Measurements from ENCODE around the gene PROKR1. TPM values are rescaled to one million over a fixed set of nuclear protein-coding genes. Genes with fewer than 3 reads are reported as not detected.
A peak's percentile ranks its signal among the peaks of the same experiment; 100 is the strongest.
"Not testable (repeated sequence)": the region's sequence is repeated elsewhere in the genome, so short reads cannot be mapped to it uniquely, and the experiment has no call there.

Gene PROKR1
- 2.2 TPM for polyA plus RNA-seq (2013, experiment 1 of 2)
- polyA plus RNA-seq (2013, experiment 2 of 2): 2.5 TPM

- peak within 1 kb of the TSS; percentile 76 for H3K4me3 ChIP-seq (ENCODE audit: low read length)
- peak within 1 kb of the TSS; percentile 65 for H3K9ac ChIP-seq (ENCODE audit: low read depth, low read length)
- no peaks in the 10 kb centered on the region for H3K4me1 ChIP-seq (ENCODE audit: insufficient read depth, low read length)
- no peak within 1 kb of the TSS for H3K27ac ChIP-seq (ENCODE audit: low read depth, low read length)
- WGBS: under 1% methylated on average over 86 of the region's 86 CpGs
- peaks cover 41% of the 10 kb centered on the region for H3K27me3 ChIP-seq (ENCODE audit: insufficient read depth, low read length)
- H3K9me3 ChIP-seq (ENCODE audit: insufficient read depth, low read depth, low read length): no peaks in the 10 kb centered on the region
- H3K36me3 ChIP-seq (ENCODE audit: insufficient read depth, low read length): no peaks in the 10 kb centered on the region
Observed at GRCh38 chr2:68643011-68643873, at the start of gene PROKR1. PROKR1 (plus strand) TSS chr2:68643579; CDS start chr2:68645822, 2,243 bp downstream.

GRCh38 chr2:68594041-68594440, 49.3 kb upstream of the PROKR1 start:
- H3K27ac ChIP-seq (ENCODE audit: low read depth, low read length): no peak overlapping the region
- 100% methylated on average over 1 of the region's 1 CpG for WGBS
- H3K9me3 ChIP-seq (ENCODE audit: insufficient read depth, low read depth, low read length): no peaks in the 10 kb centered on the region
- H3K9ac ChIP-seq (ENCODE audit: low read depth, low read length): no peak overlapping the region
- no peak overlapping the region for H3K4me3 ChIP-seq (ENCODE audit: low read length)
- no peaks in the 10 kb centered on the region for H3K27me3 ChIP-seq (ENCODE audit: insufficient read depth, low read length)
- no peaks in the 10 kb centered on the region for H3K36me3 ChIP-seq (ENCODE audit: insufficient read depth, low read length)
- H3K4me1 ChIP-seq (ENCODE audit: insufficient read depth, low read length): no peaks in the 10 kb centered on the region

GRCh38 chr2:68594674-68595492, 48.5 kb upstream of the PROKR1 start:
- H3K4me1 ChIP-seq (ENCODE audit: insufficient read depth, low read length): no peaks in the 10 kb centered on the region
- H3K4me3 ChIP-seq (ENCODE audit: low read length): no peak overlapping the region
- no peak overlapping the region for H3K27ac ChIP-seq (ENCODE audit: low read depth, low read length)
- H3K9me3 ChIP-seq (ENCODE audit: insufficient read depth, low read depth, low read length): no peaks in the 10 kb centered on the region
- WGBS: 43% methylated on average over 5 of the region's 5 CpGs
- H3K27me3 ChIP-seq (ENCODE audit: insufficient read depth, low read length): no peaks in the 10 kb centered on the region
- H3K36me3 ChIP-seq (ENCODE audit: insufficient read depth, low read length): no peaks in the 10 kb centered on the region
- no peak overlapping the region for H3K9ac ChIP-seq (ENCODE audit: low read depth, low read length)

GRCh38 chr2:68595493-68595785, 47.9 kb upstream of the PROKR1 start:
- H3K36me3 ChIP-seq (ENCODE audit: insufficient read depth, low read length); H3K9ac ChIP-seq (ENCODE audit: low read depth, low read length); H3K4me3 ChIP-seq (ENCODE audit: low read length); H3K27ac ChIP-seq (ENCODE audit: low read depth, low read length); H3K9me3 ChIP-seq (ENCODE audit: insufficient read depth, low read depth, low read length); H3K27me3 ChIP-seq (ENCODE audit: insufficient read depth, low read length); H3K4me1 ChIP-seq (ENCODE audit: insufficient read depth, low read length): not testable (repeated sequence)
- WGBS: 85% methylated on average over 2 of the region's 2 CpGs

GRCh38 chr2:68600495-68600894, 42.9 kb upstream of the PROKR1 start:
- H3K9me3 ChIP-seq (ENCODE audit: insufficient read depth, low read depth, low read length); H3K4me3 ChIP-seq (ENCODE audit: low read length); H3K36me3 ChIP-seq (ENCODE audit: insufficient read depth, low read length); H3K27ac ChIP-seq (ENCODE audit: low read depth, low read length); H3K4me1 ChIP-seq (ENCODE audit: insufficient read depth, low read length); H3K27me3 ChIP-seq (ENCODE audit: insufficient read depth, low read length); H3K9ac ChIP-seq (ENCODE audit: low read depth, low read length): not testable (repeated sequence)
- WGBS: 93% methylated on average over 2 of the region's 3 CpGs

GRCh38 chr2:68603059-68603458, 40.3 kb upstream of the PROKR1 start:
- Histone ChIP-seq H3K27ac (ENCODE audit: low read depth, low read length) (no peak overlapping the region), H3K4me1 (ENCODE audit: insufficient read depth, low read length) (no peaks in the 10 kb centered on the region), H3K36me3 (ENCODE audit: insufficient read depth, low read length) (no peaks in the 10 kb centered on the region), H3K27me3 (ENCODE audit: insufficient read depth, low read length) (no peaks in the 10 kb centered on the region), H3K9me3 (ENCODE audit: insufficient read depth, low read depth, low read length) (peaks cover 8% of the 10 kb centered on the region; the same call in 1 of the 2 replicates), H3K4me3 (ENCODE audit: low read length) (no peak overlapping the region), H3K9ac (ENCODE audit: low read depth, low read length) (no peak overlapping the region)
- 83% methylated on average over 1 of the region's 1 CpG for WGBS

GRCh38 chr2:68604077-68604476, 39.3 kb upstream of the PROKR1 start:
- no peak overlapping the region for H3K4me3 ChIP-seq (ENCODE audit: low read length)
- H3K4me1 ChIP-seq (ENCODE audit: insufficient read depth, low read length): no peaks in the 10 kb centered on the region
- H3K27me3 ChIP-seq (ENCODE audit: insufficient read depth, low read length): no peaks in the 10 kb centered on the region
- WGBS: 96% methylated on average over 3 of the region's 3 CpGs
- H3K27ac ChIP-seq (ENCODE audit: low read depth, low read length): no peak overlapping the region
- H3K9me3 ChIP-seq (ENCODE audit: insufficient read depth, low read depth, low read length): peaks cover 9% of the 10 kb centered on the region; the same call in 1 of the 2 replicates
- no peaks in the 10 kb centered on the region for H3K36me3 ChIP-seq (ENCODE audit: insufficient read depth, low read length)
- H3K9ac ChIP-seq (ENCODE audit: low read depth, low read length): no peak overlapping the region

- peaks cover 19% of the 10 kb centered on the region for H3K9me3 ChIP-seq (ENCODE audit: insufficient read depth, low read depth, low read length)
Observed at GRCh38 chr2:68605939-68606338, 37.4 kb upstream of the PROKR1 start.

GRCh38 chr2:68606759-68607158, 36.6 kb upstream of the PROKR1 start:
- no peak overlapping the region for H3K9ac ChIP-seq (ENCODE audit: low read depth, low read length)
- H3K4me3 ChIP-seq (ENCODE audit: low read length): no peak overlapping the region
- H3K27ac ChIP-seq (ENCODE audit: low read depth, low read length): no peak overlapping the region
- 94% methylated on average over 3 of the region's 4 CpGs for WGBS
- H3K27me3 ChIP-seq (ENCODE audit: insufficient read depth, low read length): no peaks in the 10 kb centered on the region
- H3K4me1 ChIP-seq (ENCODE audit: insufficient read depth, low read length): no peaks in the 10 kb centered on the region
- no peaks in the 10 kb centered on the region for H3K36me3 ChIP-seq (ENCODE audit: insufficient read depth, low read length)
- peaks cover 19% of the 10 kb centered on the region for H3K9me3 ChIP-seq (ENCODE audit: insufficient read depth, low read depth, low read length)

More at GRCh38 chr2:68605939-68606338, 37.4 kb upstream of the PROKR1 start:
- Histone ChIP-seq H3K4me1 (ENCODE audit: insufficient read depth, low read length) (no peaks in the 10 kb centered on the region), H3K36me3 (ENCODE audit: insufficient read depth, low read length) (no peaks in the 10 kb centered on the region), H3K4me3 (ENCODE audit: low read length) (no peak overlapping the region), H3K9ac (ENCODE audit: low read depth, low read length) (no peak overlapping the region), H3K27ac (ENCODE audit: low read depth, low read length) (no peak overlapping the region), H3K27me3 (ENCODE audit: insufficient read depth, low read length) (no peaks in the 10 kb centered on the region)
- WGBS: 100% methylated on average over 1 of the region's 1 CpG

GRCh38 chr2:68607837-68608236, 35.5 kb upstream of the PROKR1 start:
- peaks cover 18% of the 10 kb centered on the region for H3K9me3 ChIP-seq (ENCODE audit: insufficient read depth, low read depth, low read length)
- no peaks in the 10 kb centered on the region for H3K36me3 ChIP-seq (ENCODE audit: insufficient read depth, low read length)
- no peaks in the 10 kb centered on the region for H3K27me3 ChIP-seq (ENCODE audit: insufficient read depth, low read length)
- no peak overlapping the region for H3K4me3 ChIP-seq (ENCODE audit: low read length)
- H3K9ac ChIP-seq (ENCODE audit: low read depth, low read length): no peak overlapping the region
- H3K4me1 ChIP-seq (ENCODE audit: insufficient read depth, low read length): no peaks in the 10 kb centered on the region
- H3K27ac ChIP-seq (ENCODE audit: low read depth, low read length): no peak overlapping the region

GRCh38 chr2:68612765-68613519, 30.4 kb upstream of the PROKR1 start:
- 94% methylated on average over 5 of the region's 5 CpGs for WGBS

More at GRCh38 chr2:68612765-68613519, 30.4 kb upstream of the PROKR1 start:
- no peaks in the 10 kb centered on the region for H3K36me3 ChIP-seq (ENCODE audit: insufficient read depth, low read length)
- H3K27me3 ChIP-seq (ENCODE audit: insufficient read depth, low read length): no peaks in the 10 kb centered on the region
- H3K27ac ChIP-seq (ENCODE audit: low read depth, low read length): no peak overlapping the region
- no peak overlapping the region for H3K4me3 ChIP-seq (ENCODE audit: low read length)
- no peak overlapping the region for H3K9ac ChIP-seq (ENCODE audit: low read depth, low read length)
- no peaks in the 10 kb centered on the region for H3K4me1 ChIP-seq (ENCODE audit: insufficient read depth, low read length)
- H3K9me3 ChIP-seq (ENCODE audit: insufficient read depth, low read depth, low read length): peaks cover 11% of the 10 kb centered on the region; the same call in 1 of the 2 replicates

Measured in HUES64 (cell line).